ENCODE data around the gene PRKAR1B.

Gene PRKAR1B

DNA sequence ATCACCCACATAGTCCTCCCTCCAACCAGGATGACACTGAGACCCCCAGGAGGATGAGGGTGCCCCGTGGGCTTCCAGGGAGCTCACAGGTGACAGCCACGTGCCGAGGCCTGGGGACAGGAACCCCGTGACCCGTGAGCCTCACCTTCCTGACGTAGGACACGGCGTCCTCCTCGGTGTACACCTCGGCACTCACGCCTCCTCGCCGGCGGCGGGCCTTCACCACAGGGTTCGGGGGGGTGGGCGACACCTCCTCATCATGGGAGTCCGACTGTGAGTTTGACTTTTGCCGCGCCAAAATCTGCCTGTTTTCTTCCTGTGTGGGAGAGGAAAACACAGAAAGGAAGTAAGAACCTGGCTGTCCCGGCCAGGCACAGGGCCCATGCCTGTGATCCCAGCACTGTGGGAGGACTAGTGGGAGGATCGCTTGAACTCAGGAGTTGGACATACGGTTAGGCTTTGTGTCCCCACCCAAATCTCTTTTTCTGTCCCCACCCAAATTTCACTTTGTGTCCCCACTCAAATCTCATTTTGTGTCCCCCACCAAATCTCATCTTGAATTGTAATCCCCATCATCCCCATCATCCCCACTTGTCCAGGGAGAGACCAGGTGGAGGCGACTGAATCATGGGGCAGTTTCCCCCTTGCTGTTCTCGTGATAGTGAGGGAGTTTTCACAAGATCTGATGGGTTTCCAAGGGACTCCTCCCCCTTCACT, 46.5 kb downstream of the PRKAR1B start:
- Histone ChIP-seq H3K9me3 (ENCODE audit: insufficient read depth, low read length) (peaks cover 51% of the 10 kb centered on the region), H3K9ac (ENCODE audit: insufficient read length, low read depth) (no peak overlapping the region), H3K36me3 (ENCODE audit: insufficient read depth, insufficient read length, low read length) (peaks cover 77% of the 10 kb centered on the region), H3K4me3 (ENCODE audit: insufficient read length, low read depth) (no peak overlapping the region), H3K27me3 (ENCODE audit: insufficient read depth, insufficient read length) (no peaks in the 10 kb centered on the region), H3K4me1 (ENCODE audit: insufficient read depth, insufficient read length) (no peaks in the 10 kb centered on the region)
- TF ChIP-seq YY1 (IDR thresholded peaks at IDR 0.05; ENCODE audit: insufficient read depth, insufficient read length) (no peak), ZNF274 (IDR thresholded peaks at IDR 0.05; ENCODE audit: low read depth, low read length) (no peak), SUZ12 (IDR thresholded peaks at IDR 0.05; ENCODE audit: extremely low read depth, insufficient read depth, insufficient read length) (no peak)
- DNase-seq (ENCODE audit: low read depth, low spot score) = no peak

DNA sequence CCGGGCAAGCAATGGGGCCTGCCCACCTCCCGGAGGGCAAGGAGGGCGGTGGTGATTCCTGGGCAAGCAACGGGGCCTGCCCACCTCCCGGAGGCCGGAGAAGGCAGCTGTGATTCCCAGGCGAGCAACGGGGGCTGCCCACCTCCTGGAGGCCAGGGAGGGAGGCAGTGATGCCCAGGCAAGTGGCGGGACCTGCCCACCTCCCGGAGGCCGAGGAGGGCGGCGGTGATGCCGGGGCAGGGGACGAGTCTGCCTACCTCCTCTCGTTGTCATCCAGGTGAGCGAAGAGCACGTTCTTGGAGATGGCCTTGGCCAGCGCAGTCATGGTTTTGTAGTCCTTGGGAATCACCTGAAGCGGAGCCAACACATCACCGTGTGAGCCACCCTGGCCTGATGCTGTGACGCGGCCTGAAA, 50.1 kb downstream of the PRKAR1B start:
- H3K9me3 ChIP-seq (ENCODE audit: insufficient read depth, low read length) = peaks cover 26% of the 10 kb centered on the region; the same call in 1 of the 2 replicates
- no peak for DNase-seq (ENCODE audit: low read depth, low spot score)
- H3K27me3 ChIP-seq (ENCODE audit: insufficient read depth, insufficient read length) = no peaks in the 10 kb centered on the region
- no peak overlapping the region for H3K4me3 ChIP-seq (ENCODE audit: insufficient read length, low read depth)
- H3K4me1 ChIP-seq (ENCODE audit: insufficient read depth, insufficient read length) = no peaks in the 10 kb centered on the region
- H3K36me3 ChIP-seq (ENCODE audit: insufficient read depth, insufficient read length, low read length) = peaks cover 76% of the 10 kb centered on the region
- H3K9ac ChIP-seq (ENCODE audit: insufficient read length, low read depth) = no peak overlapping the region
- TF ChIP-seq ZNF274 (IDR thresholded peaks at IDR 0.05; ENCODE audit: low read depth, low read length) (no peak), SUZ12 (IDR thresholded peaks at IDR 0.05; ENCODE audit: extremely low read depth, insufficient read depth, insufficient read length) (no peak), YY1 (IDR thresholded peaks at IDR 0.05; ENCODE audit: insufficient read depth, insufficient read length) (no peak)

DNA sequence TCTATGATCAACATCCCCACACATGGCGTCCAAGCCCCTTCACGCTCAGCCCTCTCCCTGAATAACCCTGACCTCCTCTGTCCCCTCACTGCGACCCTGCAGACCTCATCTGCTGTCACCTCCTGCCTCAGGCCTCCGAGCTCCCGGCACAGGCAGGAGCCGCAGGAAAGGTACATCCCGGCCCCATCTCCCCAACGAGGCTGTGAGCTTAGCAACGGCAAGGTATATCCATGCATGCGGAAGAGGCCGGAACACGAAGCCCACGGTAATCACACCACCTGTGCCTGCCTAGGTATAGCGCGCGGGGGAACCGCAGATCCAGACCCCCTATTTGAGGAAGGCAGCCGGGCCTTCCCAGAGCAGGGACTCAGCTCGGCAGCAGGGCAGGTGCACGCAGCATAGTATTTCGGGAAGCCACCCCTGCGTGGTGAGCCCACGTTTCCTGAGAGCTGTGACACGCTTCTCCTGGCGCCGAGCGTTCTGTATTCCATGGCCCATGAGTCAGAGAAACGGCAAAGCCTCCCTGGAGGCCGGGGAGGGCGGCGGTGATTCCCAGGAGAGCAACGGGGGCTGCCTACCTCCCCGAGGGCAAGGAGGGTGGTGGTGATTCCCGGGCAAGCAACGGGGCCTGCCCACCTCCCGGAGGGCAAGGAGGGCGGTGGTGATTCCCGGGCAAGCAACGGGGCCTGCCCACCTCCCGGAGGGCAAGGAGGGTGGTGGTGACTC, 50.7 kb downstream of the PRKAR1B start:
- Histone ChIP-seq H3K9me3 (ENCODE audit: insufficient read depth, low read length) (peaks cover 20% of the 10 kb centered on the region; the same call in 1 of the 2 replicates), H3K27me3 (ENCODE audit: insufficient read depth, insufficient read length) (no peaks in the 10 kb centered on the region), H3K36me3 (ENCODE audit: insufficient read depth, insufficient read length, low read length) (peaks cover 76% of the 10 kb centered on the region), H3K9ac (ENCODE audit: insufficient read length, low read depth) (no peak overlapping the region), H3K4me3 (ENCODE audit: insufficient read length, low read depth) (no peak overlapping the region), H3K4me1 (ENCODE audit: insufficient read depth, insufficient read length) (no peaks in the 10 kb centered on the region)
- DNase-seq (ENCODE audit: low read depth, low spot score) = no peak
- TF ChIP-seq ZNF274 (IDR thresholded peaks at IDR 0.05; ENCODE audit: low read depth, low read length) (no peak), YY1 (IDR thresholded peaks at IDR 0.05; ENCODE audit: insufficient read depth, insufficient read length) (no peak), SUZ12 (IDR thresholded peaks at IDR 0.05; ENCODE audit: extremely low read depth, insufficient read depth, insufficient read length) (no peak)

GRCh38 chr7:674454-675410, 52.3 kb downstream of the PRKAR1B start:
- Histone ChIP-seq H3K36me3 (ENCODE audit: insufficient read depth, insufficient read length, low read length) (peaks cover 72% of the 10 kb centered on the region), H3K4me3 (ENCODE audit: insufficient read length, low read depth) (no peak overlapping the region), H3K9ac (ENCODE audit: insufficient read length, low read depth) (no peak overlapping the region), H3K27me3 (ENCODE audit: insufficient read depth, insufficient read length) (no peaks in the 10 kb centered on the region), H3K9me3 (ENCODE audit: insufficient read depth, low read length) (peaks cover 6% of the 10 kb centered on the region; the same call in 1 of the 2 replicates), H3K4me1 (ENCODE audit: insufficient read depth, insufficient read length) (no peaks in the 10 kb centered on the region)
- TF ChIP-seq SUZ12 (IDR thresholded peaks at IDR 0.05; ENCODE audit: extremely low read depth, insufficient read depth, insufficient read length) (no peak), ZNF274 (IDR thresholded peaks at IDR 0.05; ENCODE audit: low read depth, low read length) (no peak), YY1 (IDR thresholded peaks at IDR 0.05; ENCODE audit: insufficient read depth, insufficient read length) (no peak)
- DNase-seq (ENCODE audit: low read depth, low spot score) = no peak

DNA sequence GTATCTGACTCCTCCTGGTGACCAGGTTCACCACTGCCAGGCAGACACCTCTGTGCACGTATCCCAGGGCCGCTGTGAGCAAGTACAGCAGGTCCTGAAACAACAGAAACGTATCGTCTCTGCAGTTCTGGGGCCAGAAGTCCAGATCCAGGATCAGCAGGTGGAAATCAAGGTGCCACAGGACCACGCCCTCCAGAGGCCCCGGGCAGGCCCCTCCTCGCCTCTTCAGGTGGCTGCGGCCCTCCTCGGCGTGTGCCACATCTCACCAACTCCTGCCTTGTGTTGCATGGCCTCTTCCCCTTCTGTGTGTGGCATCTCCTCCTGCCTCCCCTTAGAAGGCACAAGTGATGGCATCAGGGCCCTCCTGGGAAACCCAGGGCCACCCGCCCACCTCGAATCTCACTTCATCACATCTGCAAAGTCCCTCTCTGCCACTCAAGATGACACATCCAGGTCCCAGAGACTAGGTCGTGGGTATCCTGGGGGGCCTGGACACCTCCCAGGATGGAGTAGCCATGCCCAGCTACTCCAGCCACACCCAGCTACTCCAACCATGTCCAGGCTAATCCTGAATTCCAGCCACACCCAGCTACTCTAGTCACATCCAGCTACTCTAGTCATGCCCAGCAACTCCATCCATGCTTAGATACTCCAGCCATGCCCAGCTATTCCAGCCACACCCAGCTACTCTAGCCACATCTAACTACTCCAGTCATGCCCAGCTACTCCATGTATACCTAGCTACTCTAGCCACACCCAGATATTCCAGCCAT, 53.2 kb downstream of the PRKAR1B start:
- Histone ChIP-seq H3K4me1 (ENCODE audit: insufficient read depth, insufficient read length) (no peaks in the 10 kb centered on the region), H3K9me3 (ENCODE audit: insufficient read depth, low read length) (peaks cover 6% of the 10 kb centered on the region; the same call in 1 of the 2 replicates), H3K27me3 (ENCODE audit: insufficient read depth, insufficient read length) (no peaks in the 10 kb centered on the region), H3K36me3 (ENCODE audit: insufficient read depth, insufficient read length, low read length) (peaks cover 64% of the 10 kb centered on the region), H3K4me3 (ENCODE audit: insufficient read length, low read depth) (no peak overlapping the region), H3K9ac (ENCODE audit: insufficient read length, low read depth) (no peak overlapping the region)
- DNase-seq (ENCODE audit: low read depth, low spot score) = no peak
- TF ChIP-seq ZNF274 (IDR thresholded peaks at IDR 0.05; ENCODE audit: low read depth, low read length) (no peak), YY1 (IDR thresholded peaks at IDR 0.05; ENCODE audit: insufficient read depth, insufficient read length) (no peak)

DNA sequence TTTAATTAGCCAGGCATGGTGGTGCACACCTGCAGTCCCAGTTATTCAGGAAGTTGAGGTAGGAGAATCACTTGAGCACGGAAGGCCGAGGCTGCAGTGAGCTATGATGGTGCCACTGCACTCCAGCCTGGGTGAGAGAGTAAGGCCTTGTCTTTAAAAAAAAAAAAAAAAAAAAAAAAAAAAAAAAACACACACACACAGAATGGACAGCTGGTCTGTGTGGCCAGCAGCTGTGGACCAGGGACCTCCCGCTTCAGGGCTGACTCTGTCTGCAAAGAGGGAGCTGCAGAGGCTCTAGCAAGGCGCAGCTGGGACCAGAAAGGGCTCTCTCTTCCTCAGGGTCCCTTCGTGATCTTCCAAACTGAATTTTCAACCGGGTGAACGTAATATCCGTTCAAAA, 54.2 kb downstream of the PRKAR1B start:
- peaks cover 57% of the 10 kb centered on the region for H3K36me3 ChIP-seq (ENCODE audit: insufficient read depth, insufficient read length, low read length)
- no peak for DNase-seq (ENCODE audit: low read depth, low spot score)

More for the DNA sequence above, 54.2 kb downstream of the PRKAR1B start:
- no peaks in the 10 kb centered on the region for H3K4me1 ChIP-seq (ENCODE audit: insufficient read depth, insufficient read length)
- no peaks in the 10 kb centered on the region for H3K27me3 ChIP-seq (ENCODE audit: insufficient read depth, insufficient read length)
- no peak overlapping the region for H3K4me3 ChIP-seq (ENCODE audit: insufficient read length, low read depth)
- TF ChIP-seq SUZ12 (IDR thresholded peaks at IDR 0.05; ENCODE audit: extremely low read depth, insufficient read depth, insufficient read length) (no peak), YY1 (IDR thresholded peaks at IDR 0.05; ENCODE audit: insufficient read depth, insufficient read length) (no peak), ZNF274 (IDR thresholded peaks at IDR 0.05; ENCODE audit: low read depth, low read length) (no peak)
- H3K9ac ChIP-seq (ENCODE audit: insufficient read length, low read depth) = no peak overlapping the region
- peaks cover 6% of the 10 kb centered on the region; the same call in 1 of the 2 replicates for H3K9me3 ChIP-seq (ENCODE audit: insufficient read depth, low read length)

Data from NT2/D1 (cell line).